OCI-LY7 (cell line): ENCODE measurements around the gene AKR1E2.

ENCODE experiments used
- CTCF ChIP-seq: fragments of 200-600 bp; sonication (generic); conservative IDR thresholded peaks from 2 replicates; pipeline ENCODE4 v1.5.1; 2014; ENCODE audit warnings: mild to moderate bottlenecking, antibody characterized with exemption, low read length, moderate library complexity, mixed read lengths
- EZH2phosphoT487 ChIP-seq: fragments of 200-600 bp; sonication (generic); IDR thresholded peaks from 2 replicates; pipeline ENCODE4 v1.6.1; 2018; ENCODE audit warnings: low read depth, borderline replicate concordance, mild to moderate bottlenecking, mixed run types, antibody characterized with exemption, low read length, moderate library complexity, mixed read lengths

DNA sequence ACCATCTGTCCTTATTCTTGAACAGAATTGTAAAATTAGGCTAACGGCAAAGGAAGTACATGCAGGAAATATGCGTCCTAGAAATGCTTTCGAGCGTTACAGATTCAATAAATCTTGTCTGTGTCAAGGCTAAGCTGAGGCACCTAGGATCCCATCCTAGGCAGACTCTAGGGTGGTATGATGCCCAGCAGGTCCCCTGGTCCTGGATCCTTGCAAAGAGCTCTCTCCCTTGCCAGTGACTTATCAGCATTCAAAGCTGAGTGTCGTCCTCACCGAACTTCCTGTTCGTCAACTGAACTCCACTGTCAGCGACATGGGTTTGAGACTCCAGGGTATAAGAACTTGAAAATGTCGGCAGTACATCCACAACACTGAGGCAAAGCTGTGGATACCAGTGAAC lies 61.5 kb downstream of the AKR1E2 start:
- TF ChIP-seq EZH2phosphoT487 (no peak), CTCF (no peak)
